Endodermal cell (in vitro differentiated cells): ENCODE measurements around the gene DENND6B. TPM values are rescaled to one million over a fixed set of nuclear protein-coding genes. Genes with fewer than 3 reads are reported as not detected.

Experiments used
- DNase-seq: peaks from one replicate; pipeline ENCODE4 v3.0.0-alpha.2; 2017
- H3K27ac ChIP-seq: 2 replicates; pipeline ENCODE4 v1.5.1; 2013; ENCODE audit warnings: mild to moderate bottlenecking, low read depth, low read length, moderate library complexity
- H3K27me3 ChIP-seq: 2 replicates; pipeline ENCODE4 v1.6.1; 2013; ENCODE audit warnings: mild to moderate bottlenecking, low read length, moderate library complexity; ENCODE audit not compliant: insufficient read depth, control insufficient read depth, poor library complexity, severe bottlenecking
- H3K36me3 ChIP-seq: 2 replicates; pipeline ENCODE4 v1.7.0; 2013; ENCODE audit warnings: mild to moderate bottlenecking, low read length, moderate library complexity; ENCODE audit not compliant: control insufficient read depth, insufficient read depth
- H3K4me1 ChIP-seq: one replicate; pipeline ENCODE4 v1.7.0; 2013; ENCODE audit warnings: low read length; ENCODE audit not compliant: control insufficient read depth, insufficient read depth
- H3K4me3 ChIP-seq: 2 replicates; pipeline ENCODE4 v1.5.1; 2013; ENCODE audit warnings: mild to moderate bottlenecking, low read length, moderate library complexity
- H3K9ac ChIP-seq: 2 replicates; pipeline ENCODE4 v1.6.1; 2013; ENCODE audit warnings: mild to moderate bottlenecking, low read length, moderate library complexity; ENCODE audit not compliant: poor library complexity, severe bottlenecking; ENCODE audit errors: extremely low read depth
- H3K9me3 ChIP-seq: 2 replicates; pipeline ENCODE4 v1.6.1; 2013; ENCODE audit warnings: mild to moderate bottlenecking, low read length, moderate library complexity; ENCODE audit not compliant: control insufficient read depth
- H3K27ac Mint-ChIP-seq: 2 replicates; pipeline ENCODE4 v1.8.0; 2020; ENCODE audit warnings: mixed read lengths
- H3K27me3 Mint-ChIP-seq: 2 replicates; pipeline ENCODE4 v1.8.0; 2021; ENCODE audit warnings: mild to moderate bottlenecking, mixed read lengths; ENCODE audit not compliant: insufficient read depth
- H3K36me3 Mint-ChIP-seq: 2 replicates; pipeline ENCODE4 v1.8.0; 2020; ENCODE audit warnings: low read depth, mixed read lengths
- H3K4me1 Mint-ChIP-seq: 2 replicates; pipeline ENCODE4 v1.8.0; 2020; ENCODE audit warnings: mixed read lengths
- H3K4me3 Mint-ChIP-seq: 2 replicates; pipeline ENCODE4 v1.8.0; 2020; ENCODE audit warnings: mild to moderate bottlenecking, moderate library complexity, mixed read lengths
- H3K9me3 Mint-ChIP-seq: 2 replicates; pipeline ENCODE4 v1.8.0; 2020; ENCODE audit warnings: mild to moderate bottlenecking, mixed read lengths
- CTCF ChIP-seq: fragments of 200-600 bp; sonication (generic); conservative IDR thresholded peaks from 2 replicates; pipeline ENCODE4 v1.5.0; 2021; ENCODE audit warnings: antibody characterized with exemption, mild to moderate bottlenecking
- WGBS, 2 experiments: methylation state at CpG; one replicate each; pipeline versions ENCODE4 v1.1.5 to v1.1.7; 2013; ENCODE audit warnings: missing lambda C conversion rate in 2 of 2, mixed read lengths in 1 of 2; ENCODE audit not compliant: insufficient coverage in 1 of 2, insufficient read length in 1 of 2; 5-methylcytosine and 5-hydroxymethylcytosine counted together
- total RNA-seq, 2 donors: library from RNA; stranded (reverse); fragmentation: NEBNext Ultra II Directional in 1 of 2; extraction: Animal tissue kit (Norgen Biotek cat#: 25700) in 1 of 2; gene quantifications; 2 replicates in 1 of 2; 3 replicates in 1 of 2; pipeline ENCODE4 v1.2.1, GENCODE V29; 2021

DENND6B gene
- total RNA-seq, 2 donors from 2014 or later, result 8.3 to 14.2 TPM

GRCh38 chr22:50277761-50278160 is 49.1 kb downstream of the DENND6B start:
- H3K4me3 ChIP-seq, result no peak overlapping the region
- H3K9me3 ChIP-seq, result peaks cover 4% of the 10 kb centered on the region
- Mint-ChIP-seq H3K27me3 (peaks cover 5% of the 10 kb centered on the region), H3K4me3 (no peak overlapping the region), H3K36me3 (peaks cover 48% of the 10 kb centered on the region), H3K4me1 (no peaks in the 10 kb centered on the region), H3K27ac (no peak overlapping the region), H3K9me3 (peaks cover 7% of the 10 kb centered on the region)
- DNase-seq, result no peak
- 94 to 96% methylated on average over 15 to 25 of the region's 25 CpGs for WGBS, 2 experiments
- H3K27me3 ChIP-seq, result no peaks in the 10 kb centered on the region
- no peaks in the 10 kb centered on the region for H3K4me1 ChIP-seq
- no peak overlapping the region for H3K9ac ChIP-seq
- no peak overlapping the region for H3K27ac ChIP-seq
- H3K36me3 ChIP-seq, result peaks cover 16% of the 10 kb centered on the region
- TF ChIP-seq CTCF, result no peak

- peaks cover 7% of the 10 kb centered on the region for H3K9me3 Mint-ChIP-seq
- H3K9me3 ChIP-seq, result peaks cover 4% of the 10 kb centered on the region
- H3K4me3 Mint-ChIP-seq, result no peak overlapping the region
- H3K4me3 ChIP-seq, result no peak overlapping the region
- H3K27ac Mint-ChIP-seq, result no peak overlapping the region
- peak; percentile 86 for DNase-seq
- H3K4me1 Mint-ChIP-seq, result no peaks in the 10 kb centered on the region
- no peak overlapping the region for H3K9ac ChIP-seq
- peaks cover 5% of the 10 kb centered on the region for H3K27me3 ChIP-seq
- H3K36me3 Mint-ChIP-seq, result peaks cover 39% of the 10 kb centered on the region
- H3K27ac ChIP-seq, result no peak overlapping the region
- H3K27me3 Mint-ChIP-seq, result peaks cover 13% of the 10 kb centered on the region
- peak; percentile 70 for TF ChIP-seq CTCF
- H3K36me3 ChIP-seq, result peaks cover 15% of the 10 kb centered on the region
- peaks cover 2% of the 10 kb centered on the region for H3K4me1 ChIP-seq
- WGBS, 2 experiments, result 83 to 88% methylated on average over 19 to 24 of the region's 25 CpGs
These were observed 50.7 kb downstream of the DENND6B start for GRCh38 chr22:50276143-50276542.

- Histone ChIP-seq H3K9ac (no peak overlapping the region), H3K27ac (no peak overlapping the region), H3K4me3 (no peak overlapping the region), H3K4me1 (peaks cover 5% of the 10 kb centered on the region), H3K9me3 (peaks cover 4% of the 10 kb centered on the region), H3K36me3 (peaks cover 15% of the 10 kb centered on the region), H3K27me3 (peaks cover 13% of the 10 kb centered on the region)
- DNase-seq, result no peak
- H3K27me3 Mint-ChIP-seq, result peaks cover 19% of the 10 kb centered on the region
- peaks cover 7% of the 10 kb centered on the region for H3K9me3 Mint-ChIP-seq
- TF ChIP-seq CTCF, result no peak
- H3K36me3 Mint-ChIP-seq, result peaks cover 33% of the 10 kb centered on the region
- no peak overlapping the region for H3K4me3 Mint-ChIP-seq
- H3K27ac Mint-ChIP-seq, result no peak overlapping the region
- 95 to 96% methylated on average over 30 to 43 of the region's 43 CpGs for WGBS, 2 experiments
- no peaks in the 10 kb centered on the region for H3K4me1 Mint-ChIP-seq
These were observed 51.4 kb downstream of the DENND6B start for GRCh38 chr22:50275181-50276055.
